ENCODE measurements around the gene PLXNA4.

PLXNA4 gene

GRCh38 chr7:132499487-132499886 is 76.8 kb downstream of the PLXNA4 start:
- no peak for DNase-seq

GRCh38 chr7:132499065-132499464 is 77.2 kb downstream of the PLXNA4 start:
- no peak for DNase-seq

- no peak for DNase-seq
Observed at GRCh38 chr7:132498319-132498718, 78.0 kb downstream of the PLXNA4 start.

- DNase-seq: no peak
Observed at GRCh38 chr7:132497098-132497497, 79.2 kb downstream of the PLXNA4 start.

DNA sequence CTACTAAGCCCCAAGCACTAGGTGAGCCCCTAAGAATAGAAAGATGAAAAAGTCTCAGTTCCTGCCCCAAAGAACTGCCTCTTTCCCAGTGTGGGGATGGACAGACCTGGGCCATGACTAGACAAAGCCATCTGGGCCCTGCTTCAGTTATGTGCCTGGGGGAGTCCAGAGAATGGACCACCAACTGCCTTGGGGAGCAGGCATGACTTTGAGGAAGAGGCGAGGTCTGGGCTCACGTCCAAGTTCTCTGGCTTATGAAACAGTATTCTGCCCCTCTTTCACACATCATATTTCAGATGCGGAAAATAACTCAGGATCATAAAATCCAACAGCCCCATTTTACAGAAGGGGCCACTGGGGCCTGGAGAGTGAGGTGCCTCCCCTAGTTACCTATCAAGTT is 80.3 kb downstream of the PLXNA4 start:
- no peak for DNase-seq

DNA sequence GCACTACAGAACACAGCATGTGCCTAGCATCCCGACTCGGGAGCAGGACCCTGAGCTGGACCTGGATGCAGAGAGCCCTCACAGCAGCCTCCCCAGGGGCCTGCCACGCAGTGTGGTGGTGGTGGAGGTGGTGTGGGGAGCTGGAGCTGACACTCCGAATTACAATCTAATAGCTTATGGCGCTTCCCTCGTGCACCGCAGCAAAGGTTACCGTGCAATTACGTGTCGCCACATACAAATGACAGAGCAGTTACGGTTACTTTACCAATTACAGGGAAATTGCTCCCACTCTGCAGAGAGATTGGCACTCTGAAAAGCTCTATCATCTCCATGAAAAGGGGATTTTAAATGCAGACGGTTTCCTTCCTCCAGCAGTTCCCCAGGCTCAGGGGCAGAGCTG is 81.8 kb downstream of the PLXNA4 start:
- DNase-seq: no peak

DNA sequence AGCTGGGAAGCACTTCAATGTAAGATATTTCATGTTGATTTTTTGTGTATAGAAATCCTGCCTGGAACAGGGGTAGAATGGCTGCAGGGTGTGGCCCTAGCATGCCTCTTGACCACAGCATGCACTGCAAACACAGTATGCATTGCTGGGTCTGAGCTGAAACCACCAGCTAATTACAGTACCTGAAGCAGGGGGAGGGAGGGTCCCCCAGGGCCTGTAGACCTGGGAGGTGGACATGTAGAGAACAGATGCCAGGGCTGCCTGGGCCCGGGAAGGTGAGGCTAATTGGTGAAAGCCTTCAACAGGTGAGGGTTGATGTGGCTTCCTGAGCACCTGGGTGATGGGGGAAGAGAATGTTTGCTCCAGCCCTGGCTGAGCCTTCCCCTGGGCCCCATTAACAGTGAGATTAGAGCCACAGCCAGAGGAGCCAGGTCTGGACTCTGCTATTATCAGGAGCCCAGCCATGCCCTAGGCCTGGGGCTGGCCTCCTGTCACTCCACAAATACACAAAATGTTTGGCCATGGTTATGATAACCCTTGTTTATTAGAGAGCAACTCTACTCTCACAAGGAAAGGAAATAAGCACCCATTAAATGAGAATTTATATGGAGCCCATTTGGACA is 83.3 kb downstream of the PLXNA4 start:
- no peak for DNase-seq

- DNase-seq: no peak
Observed at GRCh38 chr7:132491391-132491945, 84.8 kb downstream of the PLXNA4 start.

GRCh38 chr7:132490474-132490873 is 85.8 kb downstream of the PLXNA4 start:
- no peak for DNase-seq

GRCh38 chr7:132489776-132490237 is 86.5 kb downstream of the PLXNA4 start:
- DNase-seq: no peak

GRCh38 chr7:132488634-132489302 is 87.5 kb downstream of the PLXNA4 start:
- DNase-seq: peak; percentile 68

GRCh38 chr7:132486274-132486610 is 90.0 kb downstream of the PLXNA4 start:
- no peak for DNase-seq

- DNase-seq: no peak
Observed at GRCh38 chr7:132485600-132486273, 90.5 kb downstream of the PLXNA4 start.

- no peak for DNase-seq
Observed at GRCh38 chr7:132485136-132485535, 91.1 kb downstream of the PLXNA4 start.

GRCh38 chr7:132482866-132483265 is 93.4 kb downstream of the PLXNA4 start:
- no peak for DNase-seq

DNA sequence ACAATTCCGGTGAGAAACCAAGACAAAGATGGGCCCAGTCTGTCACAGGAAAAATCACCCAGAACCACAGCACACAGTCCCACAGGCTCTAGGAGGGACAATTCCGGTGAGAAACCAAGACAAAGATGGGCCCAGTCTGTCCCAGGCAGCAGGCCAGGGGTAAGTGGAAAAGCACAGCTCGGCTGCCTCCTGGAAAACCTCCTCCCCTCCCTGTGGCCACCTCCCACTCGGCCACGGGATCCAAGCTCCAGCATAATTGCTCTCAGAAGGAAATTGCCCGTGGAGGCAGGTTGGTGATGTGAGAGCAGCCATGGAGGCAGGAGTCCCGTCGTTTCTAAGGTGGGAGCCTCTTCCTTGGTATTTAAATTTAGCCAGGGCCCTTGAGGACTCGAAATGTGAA is 95.7 kb downstream of the PLXNA4 start:
- DNase-seq: no peak

GRCh38 chr7:132476541-132476940 is 99.7 kb downstream of the PLXNA4 start:
- DNase-seq: no peak

- DNase-seq: no peak
Observed at GRCh38 chr7:132475669-132476116, 100.6 kb downstream of the PLXNA4 start.

DNA sequence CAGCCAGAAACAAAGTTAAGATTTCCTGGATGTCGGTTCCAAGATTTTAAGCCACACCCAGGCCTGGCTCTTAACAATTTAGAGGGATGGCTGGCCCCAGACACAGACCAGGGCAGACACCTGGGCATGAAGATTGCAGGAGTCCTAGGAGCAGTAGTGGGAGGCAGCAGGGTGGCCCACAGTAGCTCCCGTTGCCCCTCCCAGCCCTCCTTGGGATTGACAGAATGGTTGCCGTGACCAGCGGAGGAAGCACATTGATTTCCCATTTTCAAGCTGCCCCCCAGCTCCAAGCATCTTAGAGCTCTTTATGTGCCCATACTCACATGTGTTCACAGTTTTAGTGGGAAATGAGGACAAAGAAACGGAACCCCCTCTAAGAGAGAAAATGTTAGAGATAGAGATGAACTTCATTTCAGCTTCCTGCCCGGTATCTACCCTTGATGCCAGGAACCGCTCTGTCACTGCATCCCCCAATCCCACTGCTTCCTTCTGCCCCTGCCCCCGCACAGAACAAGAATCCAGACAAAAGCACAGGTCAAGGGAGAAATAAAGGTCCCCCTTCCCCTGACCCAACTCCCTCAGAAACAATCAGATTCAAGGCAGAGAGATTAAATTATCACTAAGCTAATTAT is 101.1 kb downstream of the PLXNA4 start:
- DNase-seq: no peak

DNA sequence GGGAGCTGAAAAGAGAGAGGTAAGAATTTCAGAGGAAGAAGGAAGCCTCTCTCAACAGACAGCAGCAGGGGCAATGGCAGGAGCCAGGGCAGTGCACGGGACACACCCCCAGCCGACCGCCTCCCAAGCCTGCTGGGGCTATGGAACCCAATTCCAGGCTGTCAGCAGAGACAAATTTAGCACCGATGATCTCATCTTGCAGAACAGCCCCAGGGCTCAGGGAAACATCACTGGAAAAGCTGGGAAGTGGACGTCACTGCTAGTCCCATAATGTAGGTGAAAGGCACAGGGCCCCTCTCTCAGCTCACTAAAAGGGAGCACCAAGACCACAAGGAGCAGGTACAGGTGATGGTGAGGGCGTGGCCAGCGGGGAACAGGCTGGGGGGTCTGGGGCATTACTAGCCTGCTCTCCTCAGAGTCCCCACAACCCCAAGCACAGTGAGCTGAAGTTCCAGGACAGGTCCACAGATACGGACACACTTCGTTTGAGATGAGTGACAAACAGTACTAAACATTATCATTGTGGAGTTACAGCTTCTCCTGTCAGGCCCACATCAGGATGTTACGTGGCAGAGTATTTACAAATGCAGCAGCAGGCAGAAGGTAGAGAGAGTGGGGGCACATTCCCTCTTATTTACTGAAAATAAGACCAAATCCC is 103.7 kb downstream of the PLXNA4 start:
- DNase-seq: peak; percentile 86

GRCh38 chr7:132471515-132471914 is 104.8 kb downstream of the PLXNA4 start:
- no peak for DNase-seq

DNA sequence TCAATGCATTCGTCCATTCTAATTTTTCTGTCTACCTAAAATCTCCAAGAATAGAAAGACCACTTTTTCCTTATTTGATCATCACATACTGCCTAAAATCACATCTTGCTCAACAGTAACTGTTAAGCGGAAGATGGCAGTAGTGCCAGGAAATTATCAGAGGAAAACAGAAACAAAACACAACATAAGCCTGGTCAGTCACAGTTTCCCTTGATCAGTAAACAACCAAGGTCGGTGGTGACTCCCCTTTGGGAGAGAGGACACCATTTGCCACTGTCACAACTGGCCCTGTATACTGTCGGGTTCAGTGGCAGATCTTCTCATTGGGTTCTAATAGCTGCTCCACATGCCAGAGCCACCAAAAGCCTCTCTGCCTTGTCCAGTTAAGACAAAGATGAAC is 106.6 kb downstream of the PLXNA4 start:
- no peak for DNase-seq

DNA sequence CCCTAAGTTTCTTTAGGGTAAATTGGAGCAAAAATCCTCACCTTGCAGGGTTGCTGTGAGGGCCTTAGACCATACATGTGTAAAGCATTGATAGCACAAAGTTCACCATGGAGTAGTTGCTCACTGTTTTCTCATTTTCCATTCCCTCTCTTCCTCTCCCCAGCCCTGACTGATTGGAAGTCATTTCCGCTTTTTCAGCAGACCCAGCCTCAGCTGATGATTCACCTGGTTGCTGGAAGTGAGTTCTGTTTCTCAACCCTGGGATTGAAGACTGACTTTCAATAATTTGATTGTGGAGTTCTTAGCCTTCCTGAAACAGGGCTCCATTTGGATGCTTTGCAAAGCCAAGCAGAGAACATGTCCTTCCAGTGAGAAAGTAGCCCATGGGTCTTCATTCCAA is 107.0 kb downstream of the PLXNA4 start:
- no peak for DNase-seq
